BJ (cell line): ENCODE results near the gene MAP3K20. TPM values are rescaled to one million over a fixed set of nuclear protein-coding genes. Genes with fewer than 3 reads are reported as not detected.

Experiments used
- CTCF ChIA-PET: fragments of 350-600 bp; formaldehyde crosslinking; extraction: SDS; loops from one replicate; lab custom pipeline; 2021; ENCODE audit warnings: antibody characterized with exemption, inconsistent platforms; lab: Yijun Ruan, JAX
- POLR2A ChIA-PET: fragments of 300-600 bp; sonication (Branson Sonifier 250); formaldehyde crosslinking; extraction: SDS; loops from one replicate; lab custom pipeline; 2021; ENCODE audit warnings: antibody characterized with exemption; lab: Charles Lee
- DNase-seq: peaks from one replicate; pipeline ENCODE4 v3.0.0-alpha.2; 2011; ENCODE audit warnings: low read depth
- H3K27me3 ChIP-seq: 2 replicates; pipeline ENCODE4 v1.6.0; 2011; ENCODE audit warnings: low read length; ENCODE audit not compliant: control insufficient read depth, insufficient read depth
- H3K36me3 ChIP-seq: 2 replicates; pipeline ENCODE4 v1.5.1; 2011; ENCODE audit warnings: low read length; ENCODE audit not compliant: control insufficient read depth, insufficient read depth
- H3K4me3 ChIP-seq: 2 replicates; pipeline ENCODE4 v1.5.1; 2011; ENCODE audit warnings: low read depth, mild to moderate bottlenecking, control low read depth, low read length
- CTCF ChIP-seq: IDR thresholded peaks from 2 replicates; pipeline ENCODE4 v1.5.1; 2011; ENCODE audit warnings: low read depth, mild to moderate bottlenecking, control low read depth, inconsistent platforms, low read length, moderate library complexity; ENCODE audit not compliant: insufficient read depth
- polyA plus RNA-seq: library from polyadenylated mRNA; depleted of rRNA; stranded (reverse); fragments of >200 nt; gene quantifications from 2 replicates; pipeline ENCODE4 v1.2.3, GENCODE V29; 2011

MAP3K20 gene
- polyA plus RNA-seq, 1 experiment = 45.4 TPM

GRCh38 chr2:173187941-173188788 lies 112.5 kb downstream of the MAP3K20 start:
- ChIA-PET POLR2A (interaction anchor here (0.6 kb wide), 1 partner anchor 16 kb away, joined by 5 read pairs; no protein-coding TSS in a partner anchor), CTCF (interaction anchor here (2.2 kb wide), 1 partner anchor 22 kb away, joined by 7 read pairs; no protein-coding TSS in a partner anchor)
- H3K36me3 ChIP-seq = no peaks in the 10 kb centered on the region
- no peak for TF ChIP-seq CTCF
- DNase-seq = no peak
- no peak overlapping the region for H3K4me3 ChIP-seq
- H3K27me3 ChIP-seq = no peaks in the 10 kb centered on the region

GRCh38 chr2:173191601-173192000 lies 116.0 kb downstream of the MAP3K20 start:
- no peak for DNase-seq

GRCh38 chr2:173192071-173192470 lies 116.4 kb downstream of the MAP3K20 start:
- DNase-seq = no peak
- no peaks in the 10 kb centered on the region for H3K27me3 ChIP-seq
- POLR2A ChIA-PET = no interaction called here
- no peak for TF ChIP-seq CTCF
- H3K4me3 ChIP-seq = no peak overlapping the region
- CTCF ChIA-PET = interaction anchor here (0.9 to 1.0 kb wide), 2 partner anchors 22 to 166 kb away, joined by 3 read pairs; no protein-coding TSS in a partner anchor
- H3K36me3 ChIP-seq = peaks cover 1% of the 10 kb centered on the region; the same call in 1 of the 2 replicates

More at GRCh38 chr2:173191601-173192000, 116.0 kb downstream of the MAP3K20 start:
- H3K4me3 ChIP-seq = no peak overlapping the region
- peaks cover 1% of the 10 kb centered on the region; the same call in 1 of the 2 replicates for H3K36me3 ChIP-seq
- ChIA-PET CTCF (interaction anchor here (0.9 kb wide), 1 partner anchor 22 kb away, joined by 3 read pairs; no protein-coding TSS in a partner anchor), POLR2A (no interaction called here)
- no peaks in the 10 kb centered on the region for H3K27me3 ChIP-seq
- TF ChIP-seq CTCF = no peak

- Histone ChIP-seq H3K27me3 (no peaks in the 10 kb centered on the region), H3K4me3 (no peak overlapping the region), H3K36me3 (peaks cover 3% of the 10 kb centered on the region)
- CTCF ChIA-PET = interaction anchor here (0.6 to 1.1 kb wide), 2 partner anchors 17 to 165 kb away, joined by 3 read pairs; no protein-coding TSS in a partner anchor
- DNase-seq = no peak
- POLR2A ChIA-PET = no interaction called here
- no peak for TF ChIP-seq CTCF
Observed at GRCh38 chr2:173193925-173194324, 118.3 kb downstream of the MAP3K20 start.

- CTCF ChIA-PET = interaction anchor here (1.3 to 1.4 kb wide), 2 partner anchors 15 to 40 kb away, joined by 3 to 5 read pairs; no protein-coding TSS in a partner anchor
Observed at GRCh38 chr2:173195100-173195499, 119.5 kb downstream of the MAP3K20 start.

More at GRCh38 chr2:173195100-173195499, 119.5 kb downstream of the MAP3K20 start:
- no peak for DNase-seq
- peaks cover 3% of the 10 kb centered on the region for H3K36me3 ChIP-seq
- no peak for TF ChIP-seq CTCF
- H3K4me3 ChIP-seq = no peak overlapping the region
- H3K27me3 ChIP-seq = no peaks in the 10 kb centered on the region
- POLR2A ChIA-PET = interaction anchor here (0.7 kb wide), 1 partner anchor 29 kb away, joined by 19 read pairs; no protein-coding TSS in a partner anchor
